HG02678 (cell line): Measurements from ENCODE around the gene RFX8.

Experiments used
- ATAC-seq: cut with Tn5 transposase; IDR thresholded peaks from one replicate; pipeline ENCODE4 v1.9.1; 2021; ENCODE audit warnings: mild to moderate bottlenecking, moderate library complexity; ENCODE audit not compliant: unreplicated experiment

The RFX8 gene

DNA sequence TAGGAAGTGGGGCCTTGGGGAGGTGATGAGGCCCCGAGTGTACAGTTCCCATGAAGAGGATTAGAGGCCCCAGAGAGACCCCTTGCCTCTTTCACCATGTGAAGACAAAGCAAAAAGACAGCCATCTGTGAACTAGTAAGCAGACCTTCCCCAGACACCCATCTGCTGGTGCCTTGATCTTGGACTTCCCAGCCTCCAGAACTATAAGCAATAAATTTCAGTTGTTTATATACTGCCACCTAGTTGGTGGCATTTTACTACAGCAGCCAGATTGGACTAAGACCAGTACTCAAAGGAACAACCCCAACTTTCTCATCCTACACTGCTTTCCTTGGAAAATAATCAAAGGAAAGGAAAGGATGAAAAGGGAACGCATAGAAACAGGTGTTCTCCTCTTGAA, 59.7 kb downstream of the RFX8 start:
- no peak for ATAC-seq

DNA sequence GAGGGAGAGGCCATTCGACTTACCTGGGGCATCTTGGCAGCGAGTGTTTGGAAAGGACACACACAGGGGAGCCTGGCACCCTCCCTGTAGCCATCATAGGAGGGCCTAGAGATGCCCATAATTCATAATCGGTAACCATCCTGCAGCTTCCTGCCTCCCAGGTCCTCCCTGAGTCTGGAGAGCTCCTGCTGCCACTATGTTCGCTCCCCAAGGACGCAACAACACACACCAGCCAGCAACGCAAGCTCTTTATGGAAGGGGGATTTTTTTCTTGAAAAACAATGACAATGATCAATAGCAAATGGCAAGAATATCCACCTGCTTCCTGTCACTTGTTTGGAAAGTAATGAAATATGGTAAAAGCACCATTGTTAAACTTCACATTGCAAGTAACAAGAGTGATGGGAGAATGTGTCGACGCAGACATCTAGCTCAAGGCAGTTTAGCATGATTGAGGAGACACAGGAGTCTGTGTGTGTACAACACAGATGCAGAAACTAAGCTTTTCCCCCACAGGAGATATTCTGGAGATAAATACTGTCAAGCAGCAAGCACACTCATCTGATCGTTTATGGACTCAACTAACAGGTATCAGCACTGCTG, 62.7 kb downstream of the RFX8 start:
- no peak for ATAC-seq

DNA sequence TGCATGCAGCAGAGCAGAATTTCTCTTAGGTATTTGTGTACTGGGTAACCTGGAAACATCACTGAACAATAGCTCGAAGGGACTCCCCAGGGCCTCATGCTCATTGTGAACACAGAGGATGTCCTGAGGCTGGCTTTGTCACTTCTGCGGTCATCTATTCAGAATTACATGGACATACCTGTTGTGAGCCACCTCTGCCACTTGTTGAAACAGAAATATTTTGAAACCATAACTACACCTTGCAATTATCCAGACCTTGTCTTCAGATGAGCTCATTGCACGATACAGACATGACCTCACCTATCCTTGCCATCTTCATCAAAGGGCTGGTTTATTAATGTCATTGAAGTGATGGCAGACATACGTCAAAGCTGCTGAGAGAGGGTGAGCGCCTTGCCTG, 64.2 kb downstream of the RFX8 start:
- ATAC-seq: no peak

- no peak for ATAC-seq
Measured at GRCh38 chr2:101410114-101410513, 64.8 kb downstream of the RFX8 start.

DNA sequence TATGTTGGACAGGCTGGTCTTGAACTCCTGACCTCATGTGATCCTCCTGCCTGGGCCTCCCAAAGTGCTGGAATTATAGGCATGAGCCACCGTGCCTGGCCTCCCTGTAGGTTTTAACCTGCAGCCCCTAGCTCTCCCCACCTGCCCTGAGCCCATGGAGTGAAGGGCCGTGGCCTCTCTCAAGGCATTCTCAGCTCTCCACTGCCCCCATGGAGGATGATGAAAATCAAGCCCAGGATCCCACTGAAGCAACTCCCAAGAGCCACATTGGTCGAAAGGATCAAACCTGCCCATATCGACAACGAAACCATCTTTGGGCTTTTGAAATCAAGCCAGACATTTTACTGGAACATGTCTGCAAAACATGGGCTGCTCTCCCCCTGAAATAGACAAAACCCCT, 65.2 kb downstream of the RFX8 start:
- no peak for ATAC-seq

DNA sequence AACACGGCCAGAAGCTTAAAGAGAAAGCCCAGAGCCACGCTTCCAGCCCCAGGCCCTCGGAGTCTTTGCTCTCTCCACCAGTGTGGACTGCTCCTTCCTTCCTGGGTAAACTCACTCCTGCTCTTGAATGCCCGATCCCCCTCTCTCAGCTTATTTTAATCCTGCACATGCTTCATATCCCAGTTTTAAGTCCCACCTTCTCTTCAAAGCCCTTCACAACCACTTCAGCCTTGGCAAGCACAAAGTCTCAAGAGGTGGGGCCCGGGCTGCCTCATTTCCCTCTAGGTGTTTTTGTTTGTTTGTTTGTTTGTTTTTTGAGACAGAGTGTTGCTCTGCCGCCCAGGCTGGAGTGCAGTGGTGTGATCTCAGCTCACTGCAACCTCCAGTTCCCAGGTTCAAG, 66.0 kb downstream of the RFX8 start:
- ATAC-seq: no peak

- ATAC-seq: no peak
Measured at GRCh38 chr2:101405351-101405899, 69.5 kb downstream of the RFX8 start.

DNA sequence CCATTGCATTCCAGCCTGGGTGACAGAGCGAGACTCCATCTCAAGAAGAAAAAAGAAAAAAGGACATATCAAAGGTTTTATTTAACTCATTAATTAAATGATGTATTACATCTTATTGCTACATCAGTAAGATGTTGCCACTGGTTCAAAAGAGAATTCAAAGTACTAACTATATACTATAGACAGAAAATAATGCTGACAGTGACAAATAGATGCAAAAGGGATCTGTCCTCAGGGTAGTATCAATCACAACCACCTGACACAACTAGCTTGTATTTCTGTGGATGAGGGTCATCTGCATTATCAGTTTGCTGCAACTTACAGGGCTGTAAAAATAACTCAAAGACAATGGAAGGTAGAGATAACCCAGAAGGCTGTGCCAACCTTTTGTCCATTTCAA, 71.2 kb downstream of the RFX8 start:
- no peak for ATAC-seq

- no peak for ATAC-seq
Measured at GRCh38 chr2:101402630-101403029, 72.3 kb downstream of the RFX8 start.

DNA sequence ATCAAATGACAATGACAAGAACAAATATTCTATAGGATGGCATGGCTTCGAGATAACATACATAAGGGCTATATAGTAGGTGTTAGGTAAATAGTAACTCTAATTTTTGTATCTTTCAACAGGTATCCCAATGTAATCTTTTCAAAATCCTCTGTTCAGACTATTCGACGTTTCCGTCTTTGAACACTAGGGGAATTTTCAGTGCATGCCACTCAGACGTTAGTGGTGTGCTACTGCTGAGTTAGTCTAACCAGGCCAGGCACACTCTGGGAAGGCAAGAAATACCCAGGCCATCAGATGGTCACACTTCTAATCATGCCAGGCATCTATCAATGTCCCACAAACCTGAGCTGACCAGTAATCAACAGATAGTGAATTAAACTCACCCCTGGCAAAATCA, 73.0 kb downstream of the RFX8 start:
- no peak for ATAC-seq

DNA sequence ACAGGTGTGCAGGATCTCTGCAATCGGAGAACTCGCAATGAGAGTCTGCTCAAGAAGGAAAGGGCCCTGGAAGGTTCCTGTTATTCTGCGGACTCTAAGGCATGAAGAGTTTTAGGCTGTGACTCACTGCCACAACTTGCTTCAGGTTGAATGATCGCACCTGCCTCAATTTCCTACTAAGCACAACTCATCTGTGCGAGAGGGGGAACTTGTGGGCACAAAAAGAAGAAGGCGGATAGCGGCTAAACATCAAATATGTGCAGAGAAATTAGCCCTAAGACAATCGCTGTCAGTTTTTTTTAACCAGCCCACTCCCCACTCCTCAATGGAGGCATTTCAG, 73.6 kb downstream of the RFX8 start:
- no peak for ATAC-seq

- no peak for ATAC-seq
Measured at GRCh38 chr2:101400506-101401325, 74.2 kb downstream of the RFX8 start.

- no peak for ATAC-seq
Measured at GRCh38 chr2:101400048-101400447, 74.9 kb downstream of the RFX8 start.

GRCh38 chr2:101399021-101399799, 75.7 kb downstream of the RFX8 start:
- no peak for ATAC-seq

DNA sequence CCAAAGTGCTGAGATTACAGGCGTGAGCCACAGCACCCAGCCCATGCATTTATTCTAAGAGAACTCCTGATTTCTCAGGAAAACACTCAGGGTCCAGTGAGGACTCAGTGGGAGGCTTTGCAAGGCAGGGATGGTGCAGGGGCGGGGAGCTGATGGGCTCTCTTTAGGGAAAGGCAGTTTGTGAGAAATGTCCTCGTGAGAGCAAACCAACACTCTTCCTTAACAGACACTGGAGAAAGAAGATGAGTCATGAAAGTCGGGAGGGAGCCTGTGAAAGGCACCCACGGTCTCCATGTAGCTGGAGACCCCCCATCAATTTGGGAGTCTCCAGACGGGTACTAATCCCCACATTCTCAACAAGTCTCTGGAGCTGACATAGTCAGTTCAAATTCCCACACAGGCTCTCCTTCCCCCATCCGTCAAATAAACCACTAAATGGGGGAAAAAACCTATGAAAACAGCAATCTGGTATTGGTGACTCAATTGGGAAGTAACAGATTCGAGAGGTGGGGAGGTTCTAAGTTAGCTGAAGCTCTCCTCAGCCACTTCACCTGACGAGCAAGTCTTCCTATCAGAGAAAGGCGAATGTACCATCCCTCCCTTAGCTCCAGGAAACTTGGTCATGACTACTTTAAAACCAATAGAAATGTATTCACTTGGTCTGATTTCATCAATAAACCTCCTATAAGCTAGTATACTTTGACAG, 76.6 kb downstream of the RFX8 start:
- ATAC-seq: no peak

GRCh38 chr2:101396316-101396717, 78.6 kb downstream of the RFX8 start:
- ATAC-seq: no peak

GRCh38 chr2:101395545-101396315, 79.2 kb downstream of the RFX8 start:
- no peak for ATAC-seq

- ATAC-seq: no peak
Measured at GRCh38 chr2:101388232-101388631, 86.7 kb downstream of the RFX8 start.

DNA sequence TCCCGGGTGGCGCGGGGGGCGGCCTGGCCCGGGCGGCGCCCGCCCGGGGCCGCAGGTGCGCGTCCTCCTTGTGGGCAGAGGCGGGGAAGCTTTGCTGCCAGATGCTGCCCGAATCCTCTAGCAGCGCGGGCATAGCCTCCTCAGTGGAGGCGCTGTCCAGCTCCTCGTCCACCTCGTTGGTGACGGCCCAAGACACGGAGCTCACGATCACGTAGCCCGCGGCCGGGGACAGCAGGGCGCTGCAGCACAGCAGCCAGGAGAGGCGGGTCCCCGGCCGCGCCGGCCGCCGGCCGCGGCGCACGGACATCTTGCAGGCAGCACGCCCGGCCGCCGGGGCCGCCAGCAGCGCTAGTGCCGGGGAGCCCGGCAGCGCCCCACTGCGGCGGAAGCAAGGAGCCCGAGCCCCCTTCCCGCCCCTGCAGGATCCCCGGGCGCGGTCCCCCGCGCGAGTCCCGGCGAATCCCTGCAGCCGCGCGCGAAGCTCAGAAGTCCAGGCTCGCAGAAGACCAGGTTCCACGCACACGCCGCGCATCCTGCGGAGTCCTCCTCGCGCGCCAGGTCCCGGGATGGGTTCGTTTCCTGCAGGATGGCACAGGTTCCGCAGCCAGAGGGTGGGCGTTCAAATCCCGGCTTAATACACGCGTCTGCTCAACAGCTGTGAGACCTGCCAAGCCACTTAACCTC, 87.6 kb downstream of the RFX8 start, which contains the start of gene CREG2:
Gene CREG2, minus strand, starts transcription at position 353 of the 684 bp plus-strand sequence. Its CDS starts 46 bp downstream, at position 307.
- ATAC-seq: no peak
